HG02610 (cell line): ENCODE results near the gene CA6.
"Not testable (repeated sequence)": the region's sequence is repeated elsewhere in the genome, so short reads cannot be mapped to it uniquely, and the experiment has no call there.

Experiments used
- ATAC-seq: cut with Tn5 transposase; IDR thresholded peaks from one replicate; pipeline ENCODE4 v1.9.1; 2021; ENCODE audit warnings: mild to moderate bottlenecking, moderate library complexity; ENCODE audit not compliant: unreplicated experiment

Gene CA6

GRCh38 chr1:9004031-9004699, 58.5 kb downstream of the CA6 start:
- no peak for ATAC-seq

DNA sequence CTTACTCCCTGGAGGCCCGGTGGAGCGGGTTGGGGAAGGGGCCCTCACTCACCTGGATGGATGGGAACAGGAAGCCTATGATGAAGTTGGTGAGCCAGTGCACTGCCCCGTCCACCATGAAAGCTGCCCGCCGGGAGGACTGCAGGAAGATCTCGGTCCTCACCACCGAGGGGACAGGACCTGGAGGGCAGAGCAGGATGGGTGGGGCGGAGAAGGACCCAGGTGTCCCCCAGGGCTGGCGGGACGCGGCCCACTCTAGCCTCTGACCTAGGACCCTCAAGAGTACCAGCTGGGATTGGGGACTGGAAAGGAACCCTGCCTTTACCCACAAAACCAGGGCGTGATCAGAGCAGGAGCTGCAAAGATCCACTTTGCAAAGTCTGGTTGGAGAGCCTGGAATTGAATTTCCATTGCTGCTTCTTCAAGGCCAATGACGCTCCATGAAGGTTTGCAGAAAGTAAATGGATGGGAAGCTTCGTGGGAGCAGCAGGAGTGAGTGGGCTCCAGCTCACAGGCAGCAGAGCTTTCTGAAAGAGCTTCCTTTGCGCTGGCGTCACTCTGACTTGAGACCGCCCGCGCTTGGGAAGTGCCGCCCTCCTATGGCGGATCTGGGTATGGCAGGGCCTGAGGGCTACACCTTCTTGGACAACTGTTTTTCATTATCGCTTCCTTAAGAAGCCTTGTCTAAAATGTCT, 59.2 kb downstream of the CA6 start:
- ATAC-seq, result no peak

- no peak for ATAC-seq
Observed at GRCh38 chr1:9005395-9005708, 59.7 kb downstream of the CA6 start.

- ATAC-seq, result no peak
Observed at GRCh38 chr1:9006956-9007615, 61.4 kb downstream of the CA6 start.

DNA sequence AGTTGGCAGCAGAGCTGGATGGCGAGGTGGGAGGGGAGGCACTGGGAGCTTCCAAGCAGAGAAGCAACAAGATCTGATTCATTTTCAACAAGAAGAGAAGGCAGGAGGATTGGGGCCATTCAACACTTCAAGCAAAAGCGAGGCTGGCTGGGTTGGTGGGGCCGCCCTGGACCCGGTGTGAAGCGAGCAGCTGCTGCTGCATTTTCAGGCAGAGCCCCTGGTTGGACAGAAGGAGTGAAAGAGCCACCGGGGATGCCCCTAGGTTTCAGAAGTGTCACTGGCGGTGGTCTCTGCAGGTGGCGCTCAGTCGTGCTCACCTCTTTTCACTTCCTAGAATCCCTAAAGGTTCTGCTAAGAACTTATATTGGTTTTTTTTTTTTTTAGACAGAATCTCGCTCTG, 62.6 kb downstream of the CA6 start:
- no peak for ATAC-seq

DNA sequence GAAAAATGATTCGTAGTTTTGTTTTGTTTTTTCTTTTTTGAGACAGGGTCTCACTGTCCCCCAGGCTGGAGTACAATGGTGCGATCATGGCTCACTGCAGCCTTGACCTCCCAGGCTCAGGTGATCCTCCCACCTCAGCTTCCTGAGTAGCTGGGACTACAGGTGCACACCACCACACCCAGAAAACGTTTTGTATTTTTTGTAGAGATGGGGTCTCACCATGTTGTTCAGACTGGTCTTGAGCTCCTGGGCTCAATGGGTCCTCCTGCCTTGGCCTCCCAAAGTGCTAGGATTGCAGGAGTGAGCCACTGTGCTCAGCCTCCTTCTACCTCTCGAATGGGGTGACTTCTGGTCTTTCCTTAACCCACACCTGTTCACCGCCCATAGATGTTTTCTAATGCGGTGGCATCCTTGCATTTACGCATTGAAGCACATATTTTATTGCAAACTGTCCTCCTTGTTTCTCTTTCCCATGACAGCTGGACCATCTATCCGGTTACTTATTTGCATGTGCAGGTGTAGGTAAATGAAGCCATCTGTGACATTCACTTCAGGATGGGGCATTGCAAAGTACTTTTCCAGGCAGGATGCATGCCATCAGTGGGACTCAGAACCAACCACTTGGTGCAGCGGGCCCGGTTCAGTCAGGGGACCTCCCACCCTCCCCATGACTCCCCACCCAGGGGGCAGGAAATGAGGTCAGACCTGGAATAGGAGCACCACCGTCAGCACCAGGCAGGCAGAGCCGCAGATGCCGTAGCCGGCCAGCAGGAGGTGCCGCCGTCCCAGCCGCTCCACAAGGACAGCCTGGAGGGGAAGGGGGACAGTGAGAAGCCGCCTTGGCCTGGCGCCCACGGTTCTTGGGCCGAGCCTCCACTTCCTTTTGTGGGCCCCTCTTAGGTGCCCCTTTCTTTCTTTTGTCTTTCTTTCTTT, 64.0 kb downstream of the CA6 start:
- no peak for ATAC-seq

DNA sequence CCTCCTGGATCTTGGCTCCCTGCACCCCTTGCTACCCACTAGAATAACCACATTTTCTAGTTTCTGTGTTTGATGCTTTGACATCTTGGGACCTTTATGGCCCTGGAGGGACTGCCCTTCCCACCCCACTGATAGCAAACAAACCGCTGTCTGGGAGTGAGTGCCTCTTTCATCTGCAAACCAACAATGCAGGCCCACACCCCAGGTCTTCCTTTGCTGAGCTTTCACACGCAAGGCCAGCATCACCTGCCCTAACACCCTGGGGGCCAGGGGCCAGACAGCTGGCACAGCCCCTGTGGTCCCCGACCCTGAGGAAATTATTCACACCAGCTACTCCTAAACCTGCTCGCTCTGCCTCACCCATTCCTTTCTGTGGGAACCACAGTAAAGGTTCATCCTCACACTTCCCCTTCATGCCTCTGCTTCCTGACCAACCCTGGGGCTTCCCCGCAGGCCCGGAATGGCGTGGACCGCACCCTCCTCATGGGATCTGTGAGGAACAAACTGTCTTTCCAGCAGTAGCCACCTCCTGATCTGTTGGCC, 65.2 kb downstream of the CA6 start:
- peak; percentile 50 for ATAC-seq

GRCh38 chr1:9013819-9014218, 68.2 kb downstream of the CA6 start:
- ATAC-seq, result no peak

GRCh38 chr1:9014475-9015375, 69.1 kb downstream of the CA6 start:
- ATAC-seq, result no peak

GRCh38 chr1:9016455-9016854, 70.8 kb downstream of the CA6 start:
- ATAC-seq, result no peak

DNA sequence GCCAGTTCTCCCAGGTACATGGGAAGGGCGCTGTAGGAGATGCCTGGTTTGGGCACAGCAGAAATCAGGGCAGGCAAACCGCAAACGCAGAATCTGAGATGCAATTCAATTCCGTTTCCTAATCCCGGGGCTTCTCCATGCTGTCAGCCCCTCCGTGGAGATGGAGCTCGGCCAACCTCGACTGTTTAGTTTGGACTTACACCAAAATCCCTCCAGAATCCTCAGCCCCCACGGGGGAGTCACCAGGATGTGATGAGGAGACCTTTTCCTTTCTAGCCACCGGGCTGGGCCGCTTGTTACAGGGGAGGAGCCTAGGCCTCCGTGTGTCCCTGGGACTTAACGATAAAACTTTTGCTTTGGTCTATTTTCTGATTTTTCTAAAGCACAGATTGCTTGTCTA, 72.7 kb downstream of the CA6 start:
- no peak for ATAC-seq

GRCh38 chr1:9019896-9020295, 74.2 kb downstream of the CA6 start:
- ATAC-seq, result no peak

DNA sequence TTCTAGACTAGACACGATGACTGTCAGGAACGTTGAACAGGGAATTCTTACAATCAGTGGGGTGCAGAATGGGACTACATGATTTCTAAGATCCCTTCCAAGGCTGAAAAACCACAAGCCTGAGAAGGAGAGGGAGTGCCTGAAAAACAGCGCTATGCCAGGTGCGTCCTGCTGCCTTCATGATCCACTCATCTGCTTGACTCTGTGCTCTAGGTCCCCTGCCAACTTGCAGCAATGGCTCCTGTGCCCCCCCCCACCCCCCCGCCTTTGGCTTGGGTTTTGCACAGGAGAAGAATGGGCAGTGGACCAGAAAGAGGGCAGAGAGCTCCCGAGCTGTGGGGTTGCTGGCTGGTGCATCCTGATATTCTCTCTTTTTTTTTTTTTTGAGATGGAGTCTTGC, 74.6 kb downstream of the CA6 start:
- no peak for ATAC-seq

- ATAC-seq, result not testable (repeated sequence)
Observed at GRCh38 chr1:9022026-9022738, 76.5 kb downstream of the CA6 start.

GRCh38 chr1:9022773-9023172, 77.1 kb downstream of the CA6 start:
- ATAC-seq, result no peak
